BJ (cell line): ENCODE results near the gene KRT82. TPM values are rescaled to one million over a fixed set of nuclear protein-coding genes. Genes with fewer than 3 reads are reported as not detected.

ENCODE experiments used
- CTCF ChIA-PET: fragments of 350-600 bp; formaldehyde crosslinking; extraction: SDS; loops from one replicate; lab custom pipeline; 2021; ENCODE audit warnings: antibody characterized with exemption, inconsistent platforms; lab: Yijun Ruan, JAX
- POLR2A ChIA-PET: fragments of 300-600 bp; sonication (Branson Sonifier 250); formaldehyde crosslinking; extraction: SDS; loops from one replicate; lab custom pipeline; 2021; ENCODE audit warnings: antibody characterized with exemption; lab: Charles Lee
- DNase-seq: peaks from one replicate; pipeline ENCODE4 v3.0.0-alpha.2; 2011; ENCODE audit warnings: low read depth
- H3K27me3 ChIP-seq: 2 replicates; pipeline ENCODE4 v1.6.0; 2011; ENCODE audit warnings: low read length; ENCODE audit not compliant: control insufficient read depth, insufficient read depth
- H3K36me3 ChIP-seq: 2 replicates; pipeline ENCODE4 v1.5.1; 2011; ENCODE audit warnings: low read length; ENCODE audit not compliant: control insufficient read depth, insufficient read depth
- H3K4me3 ChIP-seq: 2 replicates; pipeline ENCODE4 v1.5.1; 2011; ENCODE audit warnings: low read depth, mild to moderate bottlenecking, control low read depth, low read length
- CTCF ChIP-seq: IDR thresholded peaks from 2 replicates; pipeline ENCODE4 v1.5.1; 2011; ENCODE audit warnings: low read depth, mild to moderate bottlenecking, control low read depth, inconsistent platforms, low read length, moderate library complexity; ENCODE audit not compliant: insufficient read depth
- polyA plus RNA-seq: library from polyadenylated mRNA; depleted of rRNA; stranded (reverse); fragments of >200 nt; gene quantifications from 2 replicates; pipeline ENCODE4 v1.2.3, GENCODE V29; 2011

The KRT82 gene
- polyA plus RNA-seq, 1 experiment: not detected

- TF ChIP-seq CTCF: no peak
- CTCF ChIA-PET: interaction anchor here (1.2 to 2.4 kb wide), 3 partner anchors 25 to 514 kb away, joined by 3 to 9 read pairs (median 4); no protein-coding TSS in a partner anchor
Observed at GRCh38 chr12:52352951-52353350, 53.2 kb downstream of the KRT82 start.

GRCh38 chr12:52351196-52352059, 54.7 kb downstream of the KRT82 start:
- peaks cover 16% of the 10 kb centered on the region for H3K27me3 ChIP-seq
- DNase-seq: no peak
- POLR2A ChIA-PET: no interaction called here
- CTCF ChIA-PET: interaction anchor here (0.7 to 2.4 kb wide), 2 partner anchors 24 to 194 kb away, joined by 3 to 9 read pairs; no protein-coding TSS in a partner anchor
- TF ChIP-seq CTCF: no peak
- no peak overlapping the region for H3K4me3 ChIP-seq
- H3K36me3 ChIP-seq: no peaks in the 10 kb centered on the region

More at GRCh38 chr12:52352951-52353350, 53.2 kb downstream of the KRT82 start:
- no peak for DNase-seq
- Histone ChIP-seq H3K4me3 (no peak overlapping the region), H3K27me3 (peaks cover 16% of the 10 kb centered on the region), H3K36me3 (no peaks in the 10 kb centered on the region)
- POLR2A ChIA-PET: no interaction called here

GRCh38 chr12:52350786-52351185, 55.3 kb downstream of the KRT82 start:
- ChIA-PET CTCF (interaction anchor here (1.2 to 2.4 kb wide), 3 partner anchors 23 to 529 kb away, joined by 3 to 9 read pairs (median 5); no protein-coding TSS in a partner anchor), POLR2A (no interaction called here)
- DNase-seq: no peak
- no peak overlapping the region for H3K4me3 ChIP-seq
- H3K36me3 ChIP-seq: no peaks in the 10 kb centered on the region
- peaks cover 19% of the 10 kb centered on the region for H3K27me3 ChIP-seq
- TF ChIP-seq CTCF: no peak

GRCh38 chr12:52350021-52350620, 56.0 kb downstream of the KRT82 start:
- Histone ChIP-seq H3K27me3 (peaks cover 19% of the 10 kb centered on the region), H3K36me3 (no peaks in the 10 kb centered on the region), H3K4me3 (no peak overlapping the region)
- POLR2A ChIA-PET: no interaction called here
- TF ChIP-seq CTCF: no peak
- CTCF ChIA-PET: interaction anchor here (1.2 to 2.4 kb wide), 4 partner anchors 22 to 529 kb away, joined by 3 to 9 read pairs (median 5); no protein-coding TSS in a partner anchor
- DNase-seq: no peak

GRCh38 chr12:52349196-52349595, 56.9 kb downstream of the KRT82 start:
- POLR2A ChIA-PET: no interaction called here
- no peak for DNase-seq
- CTCF ChIA-PET: interaction anchor here (0.7 to 1.3 kb wide), 2 partner anchors 12 to 21 kb away, joined by 3 to 5 read pairs; no protein-coding TSS in a partner anchor
- Histone ChIP-seq H3K4me3 (no peak overlapping the region), H3K27me3 (peaks cover 20% of the 10 kb centered on the region), H3K36me3 (no peaks in the 10 kb centered on the region)
- no peak for TF ChIP-seq CTCF
